Measurements from ENCODE around the gene PLXNA4.

PLXNA4 gene

GRCh38 chr7:132333301-132333700, 243.0 kb downstream of the PLXNA4 start:
- FAIRE-seq (no peak), DNase-seq (ENCODE audit: insufficient read length) (no peak)

GRCh38 chr7:132328760-132329159, 247.5 kb downstream of the PLXNA4 start:
- DNase-seq (ENCODE audit: insufficient read length), result no peak
- no peak for TF ChIP-seq POLR2A (IDR thresholded peaks at IDR 0.05; ENCODE audit: low read depth, low read length)
- no peak for TF ChIP-seq TAF1 (IDR thresholded peaks at IDR 0.05; ENCODE audit: borderline replicate concordance, low read depth, low read length)
- TF ChIP-seq POLR2AphosphoS5 (IDR thresholded peaks at IDR 0.05; ENCODE audit: low read depth, low read length), result no peak
- FAIRE-seq, result no peak

More at GRCh38 chr7:132333301-132333700, 243.0 kb downstream of the PLXNA4 start:
- TF ChIP-seq POLR2A (IDR thresholded peaks at IDR 0.05; ENCODE audit: low read depth, low read length), result no peak
- TF ChIP-seq POLR2AphosphoS5 (IDR thresholded peaks at IDR 0.05; ENCODE audit: low read depth, low read length), result no peak
- no peak for TF ChIP-seq TAF1 (IDR thresholded peaks at IDR 0.05; ENCODE audit: borderline replicate concordance, low read depth, low read length)

- TF ChIP-seq POLR2A (IDR thresholded peaks at IDR 0.05; ENCODE audit: low read depth, low read length) (no peak), TAF1 (IDR thresholded peaks at IDR 0.05; ENCODE audit: borderline replicate concordance, low read depth, low read length) (no peak), POLR2AphosphoS5 (IDR thresholded peaks at IDR 0.05; ENCODE audit: low read depth, low read length) (no peak)
- no peak for FAIRE-seq
Observed at GRCh38 chr7:132328047-132328620, 248.1 kb downstream of the PLXNA4 start.

GRCh38 chr7:132326878-132327589, 249.2 kb downstream of the PLXNA4 start:
- FAIRE-seq (no peak), DNase-seq (ENCODE audit: insufficient read length) (no peak)
- no peak for TF ChIP-seq POLR2A (IDR thresholded peaks at IDR 0.05; ENCODE audit: low read depth, low read length)
- TF ChIP-seq TAF1 (IDR thresholded peaks at IDR 0.05; ENCODE audit: borderline replicate concordance, low read depth, low read length), result no peak
- no peak for TF ChIP-seq POLR2AphosphoS5 (IDR thresholded peaks at IDR 0.05; ENCODE audit: low read depth, low read length)

More at GRCh38 chr7:132328047-132328620, 248.1 kb downstream of the PLXNA4 start:
- DNase-seq (ENCODE audit: insufficient read length), result no peak

GRCh38 chr7:132322970-132323369, 253.3 kb downstream of the PLXNA4 start:
- no peak for FAIRE-seq
- DNase-seq (ENCODE audit: insufficient read length), result no peak
- TF ChIP-seq TAF1 (IDR thresholded peaks at IDR 0.05; ENCODE audit: borderline replicate concordance, low read depth, low read length) (no peak), POLR2A (IDR thresholded peaks at IDR 0.05; ENCODE audit: low read depth, low read length) (no peak), POLR2AphosphoS5 (IDR thresholded peaks at IDR 0.05; ENCODE audit: low read depth, low read length) (no peak)

GRCh38 chr7:132321387-132321786, 254.9 kb downstream of the PLXNA4 start:
- TF ChIP-seq POLR2AphosphoS5 (IDR thresholded peaks at IDR 0.05; ENCODE audit: low read depth, low read length) (no peak), TAF1 (IDR thresholded peaks at IDR 0.05; ENCODE audit: borderline replicate concordance, low read depth, low read length) (no peak), POLR2A (IDR thresholded peaks at IDR 0.05; ENCODE audit: low read depth, low read length) (no peak)
- no peak for FAIRE-seq
- no peak for DNase-seq (ENCODE audit: insufficient read length)

GRCh38 chr7:132319481-132319880, 256.8 kb downstream of the PLXNA4 start:
- no peak for TF ChIP-seq POLR2A (IDR thresholded peaks at IDR 0.05; ENCODE audit: low read depth, low read length)
- TF ChIP-seq TAF1 (IDR thresholded peaks at IDR 0.05; ENCODE audit: borderline replicate concordance, low read depth, low read length), result no peak
- no peak for TF ChIP-seq POLR2AphosphoS5 (IDR thresholded peaks at IDR 0.05; ENCODE audit: low read depth, low read length)
- FAIRE-seq (no peak), DNase-seq (ENCODE audit: insufficient read length) (no peak)

- TF ChIP-seq POLR2AphosphoS5 (IDR thresholded peaks at IDR 0.05; ENCODE audit: low read depth, low read length), result no peak
- no peak for TF ChIP-seq TAF1 (IDR thresholded peaks at IDR 0.05; ENCODE audit: borderline replicate concordance, low read depth, low read length)
- no peak for TF ChIP-seq POLR2A (IDR thresholded peaks at IDR 0.05; ENCODE audit: low read depth, low read length)
- FAIRE-seq (peak; percentile 79), DNase-seq (ENCODE audit: insufficient read length) (peak; percentile 67)
Observed at GRCh38 chr7:132318352-132319318, 257.6 kb downstream of the PLXNA4 start.

- FAIRE-seq, result no peak
- TF ChIP-seq POLR2AphosphoS5 (IDR thresholded peaks at IDR 0.05; ENCODE audit: low read depth, low read length), result no peak
- TF ChIP-seq POLR2A (IDR thresholded peaks at IDR 0.05; ENCODE audit: low read depth, low read length), result no peak
- no peak for TF ChIP-seq TAF1 (IDR thresholded peaks at IDR 0.05; ENCODE audit: borderline replicate concordance, low read depth, low read length)
- no peak for DNase-seq (ENCODE audit: insufficient read length)
Observed at GRCh38 chr7:132317701-132318351, 258.4 kb downstream of the PLXNA4 start.

GRCh38 chr7:132312531-132313055, 263.7 kb downstream of the PLXNA4 start:
- TF ChIP-seq POLR2AphosphoS5 (IDR thresholded peaks at IDR 0.05; ENCODE audit: low read depth, low read length) (no peak), POLR2A (IDR thresholded peaks at IDR 0.05; ENCODE audit: low read depth, low read length) (no peak), TAF1 (IDR thresholded peaks at IDR 0.05; ENCODE audit: borderline replicate concordance, low read depth, low read length) (no peak)
- DNase-seq (ENCODE audit: insufficient read length), result no peak
- FAIRE-seq, result no peak

Data from GM12892 (cell line).